Measurements from ENCODE around the gene AFTPH. TPM values are rescaled to one million over a fixed set of nuclear protein-coding genes. Genes with fewer than 3 reads are reported as not detected.

AFTPH gene
- total RNA-seq, 1 donor from 2014 or later = 28.9 TPM

- Mint-ChIP-seq H3K9me3 (ENCODE audit: low read depth) (no peaks in the 10 kb centered on the region), H3K27me3 (peaks cover 5% of the 10 kb centered on the region), H3K36me3 (ENCODE audit: insufficient read depth) (no peaks in the 10 kb centered on the region), H3K4me1 (ENCODE audit: low read depth) (peaks cover 2% of the 10 kb centered on the region), H3K4me3 (ENCODE audit: low read depth) (no peak overlapping the region), H3K27ac (no peak overlapping the region)
- no peak for DNase-seq (ENCODE audit: low spot score, unreplicated experiment)
- no peak for TF ChIP-seq CTCF (IDR thresholded peaks at IDR 0.05; ENCODE audit: unreplicated experiment)
These were observed 23.6 kb upstream of the AFTPH start for GRCh38 chr2:64500549-64500948.

- no peaks in the 10 kb centered on the region for H3K36me3 Mint-ChIP-seq (ENCODE audit: insufficient read depth)
- no peak for TF ChIP-seq CTCF (IDR thresholded peaks at IDR 0.05; ENCODE audit: unreplicated experiment)
- no peaks in the 10 kb centered on the region for H3K9me3 Mint-ChIP-seq (ENCODE audit: low read depth)
- H3K4me1 Mint-ChIP-seq (ENCODE audit: low read depth) = peaks cover 2% of the 10 kb centered on the region
- no peak overlapping the region for H3K4me3 Mint-ChIP-seq (ENCODE audit: low read depth)
- H3K27ac Mint-ChIP-seq = no peak overlapping the region
- peaks cover 3% of the 10 kb centered on the region for H3K27me3 Mint-ChIP-seq
- DNase-seq (ENCODE audit: low spot score, unreplicated experiment) = no peak
These were observed 22.2 kb upstream of the AFTPH start for GRCh38 chr2:64501946-64502345.

- H3K27ac Mint-ChIP-seq = no peak overlapping the region
- H3K4me1 Mint-ChIP-seq (ENCODE audit: low read depth) = peaks cover 2% of the 10 kb centered on the region
- peaks cover 3% of the 10 kb centered on the region for H3K27me3 Mint-ChIP-seq
- H3K36me3 Mint-ChIP-seq (ENCODE audit: insufficient read depth) = no peaks in the 10 kb centered on the region
- no peaks in the 10 kb centered on the region for H3K9me3 Mint-ChIP-seq (ENCODE audit: low read depth)
- DNase-seq (ENCODE audit: low spot score, unreplicated experiment) = no peak
- TF ChIP-seq CTCF (IDR thresholded peaks at IDR 0.05; ENCODE audit: unreplicated experiment) = no peak
- H3K4me3 Mint-ChIP-seq (ENCODE audit: low read depth) = no peak overlapping the region
These were observed 21.3 kb upstream of the AFTPH start for GRCh38 chr2:64502860-64503259.

GRCh38 chr2:64504774-64505720 is 19.1 kb upstream of the AFTPH start:
- Mint-ChIP-seq H3K4me1 (ENCODE audit: low read depth) (peaks cover 2% of the 10 kb centered on the region), H3K27me3 (peaks cover 3% of the 10 kb centered on the region), H3K9me3 (ENCODE audit: low read depth) (no peaks in the 10 kb centered on the region), H3K4me3 (ENCODE audit: low read depth) (no peak overlapping the region), H3K27ac (no peak overlapping the region), H3K36me3 (ENCODE audit: insufficient read depth) (no peaks in the 10 kb centered on the region)
- DNase-seq (ENCODE audit: low spot score, unreplicated experiment) = no peak
- no peak for TF ChIP-seq CTCF (IDR thresholded peaks at IDR 0.05; ENCODE audit: unreplicated experiment)

- Mint-ChIP-seq H3K9me3 (ENCODE audit: low read depth) (no peaks in the 10 kb centered on the region), H3K27ac (no peak overlapping the region), H3K36me3 (ENCODE audit: insufficient read depth) (no peaks in the 10 kb centered on the region), H3K4me1 (ENCODE audit: low read depth) (peaks cover 2% of the 10 kb centered on the region), H3K4me3 (ENCODE audit: low read depth) (no peak overlapping the region), H3K27me3 (no peaks in the 10 kb centered on the region)
- no peak for TF ChIP-seq CTCF (IDR thresholded peaks at IDR 0.05; ENCODE audit: unreplicated experiment)
- DNase-seq (ENCODE audit: low spot score, unreplicated experiment) = no peak
These were observed 17.4 kb upstream of the AFTPH start for GRCh38 chr2:64506686-64507085.

All from progenitor cell of endocrine pancreas (in vitro differentiated cells).